Measurements from ENCODE around the gene PYGM. TPM values are rescaled to one million over a fixed set of nuclear protein-coding genes. Genes with fewer than 3 reads are reported as not detected.

Gene PYGM
- total RNA-seq, 1 donor from 2014 or later: not detected

GRCh38 chr11:64752175-64752970, 7.4 kb downstream of the PYGM start:
- DNase-seq (ENCODE audit: low read depth): no peak
- TF ChIP-seq CTCF (conservative IDR thresholded peaks at IDR 0.05; ENCODE audit: low read depth, low read length): no peak
- no peak overlapping the region for H3K4me3 ChIP-seq (ENCODE audit: low read depth, low read length)

- no peak for DNase-seq (ENCODE audit: low read depth)
- no peak for TF ChIP-seq CTCF (conservative IDR thresholded peaks at IDR 0.05; ENCODE audit: low read depth, low read length)
These were observed 8.2 kb downstream of the PYGM start for GRCh38 chr11:64751580-64751979.

GRCh38 chr11:64751136-64751535, 8.6 kb downstream of the PYGM start:
- no peak for DNase-seq (ENCODE audit: low read depth)
- no peak for TF ChIP-seq CTCF (conservative IDR thresholded peaks at IDR 0.05; ENCODE audit: low read depth, low read length)
- H3K4me3 ChIP-seq (ENCODE audit: low read depth, low read length): no peak overlapping the region

More at GRCh38 chr11:64751580-64751979, 8.2 kb downstream of the PYGM start:
- H3K4me3 ChIP-seq (ENCODE audit: low read depth, low read length): no peak overlapping the region

GRCh38 chr11:64750361-64751054, 9.3 kb downstream of the PYGM start:
- no peak for DNase-seq (ENCODE audit: low read depth)
- no peak overlapping the region for H3K4me3 ChIP-seq (ENCODE audit: low read depth, low read length)
- peak; percentile 30 for TF ChIP-seq CTCF (conservative IDR thresholded peaks at IDR 0.05; ENCODE audit: low read depth, low read length)

- DNase-seq (ENCODE audit: low read depth): no peak
- no peak overlapping the region for H3K4me3 ChIP-seq (ENCODE audit: low read depth, low read length)
- TF ChIP-seq CTCF (conservative IDR thresholded peaks at IDR 0.05; ENCODE audit: low read depth, low read length): no peak
These were observed 11.7 kb downstream of the PYGM start for GRCh38 chr11:64747961-64748665.

GRCh38 chr11:64746486-64746885, 13.3 kb downstream of the PYGM start:
- no peak for TF ChIP-seq CTCF (conservative IDR thresholded peaks at IDR 0.05; ENCODE audit: low read depth, low read length)
- DNase-seq (ENCODE audit: low read depth): no peak
- H3K4me3 ChIP-seq (ENCODE audit: low read depth, low read length): no peak overlapping the region
